KOPT-K1 (cell line): Measurements from ENCODE around the gene CNOT2.

Experiments
- H3K27ac ChIP-seq: fragments of 200-600 bp; sonication (generic); 2 replicates; pipeline ENCODE4 v1.5.1; 2016; ENCODE audit warnings: antibody characterized with exemption, mild to moderate bottlenecking, low read depth, low read length; ENCODE audit not compliant: poor library complexity, severe bottlenecking
- H3K36me3 ChIP-seq: fragments of 200-600 bp; sonication (generic); 2 replicates; pipeline ENCODE4 v1.5.1; 2017; ENCODE audit warnings: antibody characterized with exemption, mild to moderate bottlenecking, low read length, moderate library complexity; ENCODE audit not compliant: insufficient read depth
- H3K9me3 ChIP-seq: fragments of 200-600 bp; sonication (generic); 2 replicates; pipeline ENCODE4 v1.5.1; 2017; ENCODE audit warnings: antibody characterized with exemption, low read length, mild to moderate bottlenecking; ENCODE audit not compliant: insufficient read depth, poor library complexity, severe bottlenecking

Gene CNOT2

DNA sequence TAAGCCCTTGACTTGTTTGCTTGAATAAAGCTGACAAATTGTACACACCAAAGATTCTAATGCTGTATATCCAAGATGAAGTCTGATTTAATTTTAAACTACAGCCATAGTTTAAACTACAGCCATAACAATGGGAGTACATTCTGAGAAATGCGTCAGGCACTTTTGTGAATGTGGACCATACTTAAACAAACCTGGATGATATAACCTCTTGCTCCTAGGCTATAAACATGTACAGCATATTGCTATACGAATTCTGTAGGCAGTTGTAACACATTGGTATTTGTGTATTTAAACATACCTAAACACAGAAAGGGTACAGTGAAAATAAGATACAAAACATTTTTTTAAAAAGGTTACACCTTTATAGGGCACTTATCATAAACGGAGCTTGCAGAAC, 63.4 kb downstream of the CNOT2 start:
- Histone ChIP-seq H3K27ac (no peak overlapping the region), H3K36me3 (peaks cover 52% of the 10 kb centered on the region), H3K9me3 (peaks cover 19% of the 10 kb centered on the region)

DNA sequence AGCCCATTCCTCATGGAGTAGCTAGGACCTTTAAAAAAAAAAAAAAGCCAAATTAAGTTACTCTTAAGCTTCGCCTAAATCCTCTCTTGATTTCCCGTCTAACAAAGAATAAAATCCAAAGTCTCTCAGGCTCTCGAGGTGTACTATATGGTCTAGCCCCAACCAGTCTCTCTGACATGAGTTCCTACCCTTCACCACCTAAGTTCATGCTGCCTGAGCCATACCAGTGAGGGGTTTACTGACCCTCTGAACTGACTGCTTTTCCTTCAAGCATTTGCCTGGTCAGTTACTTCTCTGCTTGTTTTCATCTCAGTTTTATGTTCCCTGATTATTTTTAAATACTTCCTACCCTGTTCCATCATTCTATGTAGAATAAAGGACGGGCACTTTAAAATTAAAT, 64.6 kb downstream of the CNOT2 start:
- H3K27ac ChIP-seq: no peak overlapping the region
- peaks cover 61% of the 10 kb centered on the region for H3K36me3 ChIP-seq
- peaks cover 19% of the 10 kb centered on the region for H3K9me3 ChIP-seq

DNA sequence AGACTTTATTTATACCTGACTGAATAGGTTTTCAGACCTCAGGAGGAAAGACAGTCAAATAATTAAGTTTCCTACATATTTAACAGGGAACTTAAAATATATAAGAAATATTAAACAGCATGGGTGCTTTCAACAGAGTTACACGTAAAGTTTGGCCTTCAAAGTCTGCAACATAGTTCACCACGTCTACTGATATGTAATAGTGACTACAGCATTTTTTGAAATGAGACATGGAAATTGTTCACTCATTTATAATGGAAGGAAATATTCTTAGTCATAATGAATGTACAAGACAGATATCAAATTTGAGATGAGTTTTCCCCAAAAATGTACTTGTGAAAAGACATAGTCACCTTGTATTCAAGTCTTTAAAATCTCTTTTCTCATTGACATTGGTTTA, 66.1 kb downstream of the CNOT2 start:
- H3K36me3 ChIP-seq: peaks cover 65% of the 10 kb centered on the region
- H3K27ac ChIP-seq: no peak overlapping the region
- peaks cover 9% of the 10 kb centered on the region for H3K9me3 ChIP-seq

DNA sequence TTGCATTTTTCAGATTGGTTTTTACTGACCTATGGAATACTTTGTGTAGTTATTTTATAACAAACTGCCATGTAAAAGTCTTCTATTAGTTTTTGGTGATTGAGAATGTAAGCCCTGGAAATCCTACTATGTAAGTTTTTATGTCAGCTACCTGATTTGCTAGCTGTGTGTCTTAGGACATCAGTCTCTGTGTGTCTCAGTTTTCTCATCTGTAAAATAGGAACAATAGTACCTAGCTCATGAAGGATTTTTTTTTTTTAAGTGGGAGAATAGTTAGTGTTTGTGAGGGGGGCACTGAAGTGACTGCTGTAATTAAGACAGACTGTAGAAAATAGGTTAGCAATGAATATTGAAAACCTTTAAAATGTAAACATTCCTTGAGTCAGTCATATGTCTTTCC, 70.9 kb downstream of the CNOT2 start:
- no peak overlapping the region for H3K27ac ChIP-seq
- H3K9me3 ChIP-seq: no peaks in the 10 kb centered on the region
- H3K36me3 ChIP-seq: peaks cover 50% of the 10 kb centered on the region

DNA sequence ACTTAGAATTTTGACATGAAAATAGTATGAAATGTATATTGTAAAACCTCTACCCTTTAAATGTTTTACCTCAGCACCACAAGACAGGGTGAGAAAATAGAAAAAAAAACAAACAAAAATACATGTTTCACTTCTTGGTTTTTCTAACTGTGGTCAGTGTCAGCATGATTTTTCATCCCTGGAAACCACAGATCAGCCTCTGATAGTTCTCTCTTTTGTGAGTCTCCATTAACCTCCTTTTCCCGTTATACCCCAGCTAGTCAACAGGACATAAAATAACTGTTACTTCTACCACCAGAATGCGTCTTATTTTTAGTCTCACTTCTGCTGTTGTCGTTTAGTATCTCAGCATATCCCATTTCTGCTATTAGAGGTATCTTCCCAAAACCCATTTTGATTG, 74.5 kb downstream of the CNOT2 start:
- Histone ChIP-seq H3K9me3 (no peaks in the 10 kb centered on the region), H3K27ac (no peak overlapping the region), H3K36me3 (peaks cover 62% of the 10 kb centered on the region)

DNA sequence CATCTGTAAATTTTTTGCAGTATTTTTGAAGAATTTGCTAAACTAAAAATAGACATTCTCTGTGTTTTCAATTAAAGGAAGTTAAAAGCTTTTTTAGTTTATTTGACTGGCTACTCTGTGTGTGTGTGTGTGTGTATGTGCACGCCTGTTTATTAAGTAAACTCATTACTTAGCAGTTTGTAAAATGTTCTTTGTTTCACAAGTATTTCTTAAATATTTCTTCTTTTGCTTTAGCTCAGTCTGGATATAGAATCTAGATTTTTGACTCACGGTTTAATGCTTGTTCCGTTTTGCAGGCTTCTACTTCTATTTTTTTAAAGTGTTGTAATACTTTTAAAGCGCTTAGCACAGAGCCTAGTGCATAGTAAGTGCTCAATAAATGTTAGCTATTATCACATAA, 76.4 kb downstream of the CNOT2 start:
- no peaks in the 10 kb centered on the region for H3K9me3 ChIP-seq
- no peak overlapping the region for H3K27ac ChIP-seq
- peaks cover 63% of the 10 kb centered on the region for H3K36me3 ChIP-seq

DNA sequence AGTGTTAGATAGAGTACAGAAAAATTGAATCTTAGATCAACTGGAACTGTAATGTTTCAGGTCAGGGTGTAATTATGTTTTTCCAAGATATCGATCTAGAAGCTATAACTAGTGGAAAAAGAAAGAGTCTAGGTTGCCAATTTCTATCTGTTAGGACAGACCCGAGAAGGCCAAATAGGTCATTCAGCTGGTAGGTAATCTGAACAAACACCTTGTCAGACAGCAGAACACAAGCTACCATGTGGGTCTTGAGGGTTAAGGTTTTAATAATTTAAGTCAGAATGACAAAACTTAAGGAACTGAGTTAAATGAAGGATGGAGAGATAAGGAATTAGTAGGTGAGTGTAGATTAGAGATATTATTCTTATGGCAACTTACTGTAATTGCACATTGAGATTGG, 78.0 kb downstream of the CNOT2 start:
- Histone ChIP-seq H3K9me3 (no peaks in the 10 kb centered on the region), H3K36me3 (peaks cover 62% of the 10 kb centered on the region), H3K27ac (no peak overlapping the region)

DNA sequence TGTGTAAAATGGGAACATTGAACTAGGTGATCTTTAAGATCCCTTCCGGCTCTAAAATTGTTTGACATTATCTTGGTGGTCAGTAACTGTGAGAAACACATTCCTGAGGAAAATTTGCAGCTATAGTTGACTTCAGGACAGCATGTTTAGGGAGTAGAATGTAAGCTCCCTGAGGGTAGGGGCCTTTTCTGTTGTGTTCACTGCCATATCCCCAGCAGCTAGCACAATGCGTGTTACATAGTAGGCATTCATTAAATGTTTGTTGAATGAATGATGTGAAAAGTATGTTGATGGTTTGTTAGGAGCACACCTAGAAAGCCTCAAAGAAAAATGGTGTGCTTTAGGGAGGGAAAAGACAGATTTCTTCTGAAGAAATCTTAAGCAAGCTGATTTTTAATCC, 84.3 kb downstream of the CNOT2 start:
- Histone ChIP-seq H3K36me3 (peaks cover 62% of the 10 kb centered on the region), H3K9me3 (no peaks in the 10 kb centered on the region), H3K27ac (no peak overlapping the region)

DNA sequence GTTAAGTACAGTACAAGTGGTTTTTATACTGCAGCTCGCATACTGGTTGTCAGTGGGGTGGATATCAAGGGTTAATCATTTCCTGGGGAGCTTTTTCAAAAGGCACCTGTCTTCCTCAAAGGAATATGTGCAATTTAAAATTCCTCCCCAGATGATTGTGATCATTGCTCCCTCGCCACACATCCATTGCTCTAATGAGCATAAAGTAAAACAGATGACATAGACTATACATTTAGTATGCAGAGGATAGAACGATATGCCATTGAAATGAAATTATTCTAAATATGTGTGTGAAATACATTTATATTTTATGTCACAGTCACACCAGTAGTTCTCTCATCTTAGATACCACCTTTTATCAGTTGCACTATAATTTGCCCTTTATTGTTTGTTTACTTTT, 86.5 kb downstream of the CNOT2 start:
- Histone ChIP-seq H3K9me3 (no peaks in the 10 kb centered on the region), H3K27ac (no peak overlapping the region), H3K36me3 (peaks cover 53% of the 10 kb centered on the region)

DNA sequence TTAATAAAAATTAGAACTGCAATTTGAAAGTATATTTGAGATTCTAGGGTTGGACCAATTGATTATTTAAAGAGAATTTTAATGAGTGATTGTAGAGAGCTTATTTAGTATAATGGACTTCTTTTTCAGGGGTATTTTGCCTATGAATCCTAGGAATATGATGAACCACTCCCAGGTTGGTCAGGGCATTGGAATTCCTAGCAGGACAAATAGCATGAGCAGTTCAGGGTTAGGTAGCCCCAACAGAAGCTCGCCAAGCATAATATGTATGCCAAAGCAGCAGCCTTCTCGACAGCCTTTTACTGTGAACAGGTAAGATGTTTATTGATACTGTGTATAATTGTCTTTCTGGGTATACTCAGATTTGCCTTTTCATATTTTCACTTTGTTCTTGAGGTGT, 86.9 kb downstream of the CNOT2 start:
- H3K36me3 ChIP-seq: peaks cover 53% of the 10 kb centered on the region
- H3K9me3 ChIP-seq: no peaks in the 10 kb centered on the region
- no peak overlapping the region for H3K27ac ChIP-seq

DNA sequence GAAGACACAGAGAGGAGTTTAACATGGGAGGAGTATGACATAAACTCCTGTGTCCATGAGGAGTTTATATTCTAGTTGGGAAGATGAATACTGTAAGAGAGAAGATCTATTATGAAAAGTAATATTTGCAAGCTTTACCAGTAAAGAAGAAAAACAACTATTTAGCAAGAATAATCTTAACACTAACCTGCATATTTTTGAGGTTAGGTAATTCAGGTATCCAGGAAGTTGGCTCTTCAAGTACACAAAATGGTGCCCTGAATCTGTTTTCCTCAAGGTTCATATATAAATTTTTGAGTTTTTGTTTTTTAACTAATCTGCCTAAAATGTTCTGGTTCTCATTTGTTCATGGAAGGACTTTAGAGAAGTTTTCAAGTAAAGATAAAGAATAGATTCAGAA, 89.0 kb downstream of the CNOT2 start:
- H3K9me3 ChIP-seq: no peaks in the 10 kb centered on the region
- no peak overlapping the region for H3K27ac ChIP-seq
- H3K36me3 ChIP-seq: peaks cover 68% of the 10 kb centered on the region

DNA sequence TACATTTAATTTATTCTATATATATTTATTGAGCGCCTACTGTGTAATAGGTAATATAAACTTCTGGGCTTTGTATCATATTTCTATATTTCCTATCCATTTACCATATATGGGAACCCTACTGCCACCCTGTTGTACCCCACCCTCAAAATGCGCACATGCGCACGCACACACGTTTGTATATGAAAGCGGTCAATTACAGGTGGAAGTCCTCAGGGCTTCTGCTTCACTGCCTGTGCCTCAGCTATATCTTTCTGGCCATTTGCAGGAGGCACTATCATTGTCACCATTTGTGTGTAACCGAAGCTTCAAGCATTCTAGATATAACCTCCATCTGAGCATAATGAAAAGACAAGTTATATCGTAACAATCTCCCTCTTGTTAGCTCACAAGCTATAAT, 91.5 kb downstream of the CNOT2 start:
- peaks cover 82% of the 10 kb centered on the region for H3K36me3 ChIP-seq
- no peak overlapping the region for H3K27ac ChIP-seq

DNA sequence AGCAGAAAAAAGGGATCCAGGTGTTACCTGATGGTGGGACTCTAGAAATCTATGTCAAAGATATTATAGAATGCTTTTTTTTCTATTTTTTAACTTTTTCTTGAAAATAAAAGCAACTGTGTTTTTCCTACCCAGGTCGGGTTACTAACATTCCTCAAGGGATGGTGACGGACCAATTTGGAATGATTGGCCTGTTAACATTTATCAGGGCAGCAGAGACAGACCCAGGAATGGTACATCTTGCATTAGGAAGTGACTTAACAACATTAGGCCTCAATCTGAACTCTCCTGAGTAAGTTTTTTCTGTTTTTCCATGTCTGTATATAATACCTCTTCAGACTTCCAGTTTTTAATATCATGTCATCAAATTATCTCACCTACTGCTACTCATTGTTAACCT, 95.3 kb downstream of the CNOT2 start:
- Histone ChIP-seq H3K36me3 (peaks cover 92% of the 10 kb centered on the region), H3K27ac (no peak overlapping the region), H3K9me3 (no peaks in the 10 kb centered on the region)

More for the DNA sequence above, 91.5 kb downstream of the CNOT2 start:
- no peaks in the 10 kb centered on the region for H3K9me3 ChIP-seq

DNA sequence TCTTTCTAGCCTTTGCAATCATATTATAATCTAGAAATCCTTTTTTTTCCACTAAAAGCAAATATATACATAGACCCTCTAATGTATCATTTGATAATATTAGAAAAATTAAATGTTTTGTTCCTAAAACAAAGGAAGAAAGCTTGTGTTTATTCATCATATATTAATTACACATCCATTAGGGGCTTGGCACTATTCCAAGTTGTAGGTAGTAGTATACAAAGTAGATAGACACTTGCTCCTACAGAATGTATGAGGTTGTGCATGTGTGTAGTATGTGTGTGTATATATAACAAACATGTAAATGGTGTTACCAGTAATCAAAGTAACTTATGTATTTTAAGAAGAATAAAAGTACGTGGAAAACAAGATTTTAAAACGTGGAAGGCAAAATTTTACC, 107.8 kb downstream of the CNOT2 start:
- Histone ChIP-seq H3K9me3 (no peaks in the 10 kb centered on the region), H3K27ac (no peak overlapping the region), H3K36me3 (peaks cover 80% of the 10 kb centered on the region)

DNA sequence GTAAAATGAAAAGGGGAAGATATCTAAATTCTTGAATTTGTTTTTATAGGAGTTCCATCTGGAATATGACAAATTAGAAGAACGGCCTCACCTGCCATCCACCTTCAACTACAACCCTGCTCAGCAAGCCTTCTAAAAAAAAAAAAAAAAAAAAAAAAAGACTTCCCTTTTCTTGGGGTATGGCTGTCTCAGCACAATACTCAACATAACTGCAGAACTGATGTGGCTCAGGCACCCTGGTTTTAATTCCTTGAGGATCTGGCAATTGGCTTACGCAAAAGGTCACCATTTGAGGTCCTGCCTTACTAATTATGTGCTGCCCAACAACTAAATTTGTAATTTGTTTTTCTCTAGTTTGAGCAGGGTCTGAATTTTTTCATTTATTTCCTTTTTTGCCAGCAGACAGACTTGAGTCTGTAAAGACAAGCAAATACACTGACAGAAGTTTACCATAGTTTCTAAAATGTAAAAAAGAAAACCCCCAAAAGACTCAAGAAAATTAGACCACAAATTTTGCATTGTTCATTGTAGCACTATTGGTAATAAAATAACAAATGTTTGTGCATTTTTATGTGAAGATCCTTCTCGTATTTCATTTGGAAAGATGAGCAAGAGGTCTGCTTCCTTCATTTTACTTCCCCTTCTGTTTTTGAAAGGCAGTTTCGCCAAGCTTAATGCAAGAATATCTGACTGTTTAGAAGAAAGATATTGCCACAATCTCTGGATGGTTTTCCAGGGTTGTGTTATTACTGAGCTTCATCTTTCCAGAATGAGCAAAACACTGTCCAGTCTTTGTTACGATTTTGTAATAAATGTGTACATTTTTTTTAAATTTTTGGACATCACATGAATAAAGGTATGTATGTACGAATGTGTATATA, 110.8 kb downstream of the CNOT2 start:
- Histone ChIP-seq H3K27ac (no peak overlapping the region), H3K9me3 (no peaks in the 10 kb centered on the region), H3K36me3 (peaks cover 59% of the 10 kb centered on the region)

DNA sequence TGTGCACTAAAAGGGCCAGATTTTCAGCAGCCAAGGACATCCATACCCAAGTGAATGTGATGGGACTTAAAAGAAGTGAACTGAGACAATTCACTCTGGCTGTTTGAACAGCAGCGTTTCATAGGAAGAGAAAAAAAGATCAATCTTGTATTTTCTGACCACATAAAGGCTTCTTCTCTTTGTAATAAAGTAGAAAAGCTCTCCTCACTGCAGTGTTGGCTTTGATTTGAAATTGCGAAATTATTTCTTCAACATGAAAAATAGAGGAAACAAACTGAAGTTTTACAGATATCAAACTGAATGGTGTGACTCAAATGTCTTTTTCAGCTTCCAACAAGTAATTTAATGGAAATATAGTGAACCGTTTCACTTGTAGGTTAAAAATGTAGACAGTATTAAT, 111.6 kb downstream of the CNOT2 start:
- Histone ChIP-seq H3K9me3 (no peaks in the 10 kb centered on the region), H3K27ac (no peak overlapping the region), H3K36me3 (peaks cover 59% of the 10 kb centered on the region)
